ENCODE results near the gene KCNT1.

Gene KCNT1

DNA sequence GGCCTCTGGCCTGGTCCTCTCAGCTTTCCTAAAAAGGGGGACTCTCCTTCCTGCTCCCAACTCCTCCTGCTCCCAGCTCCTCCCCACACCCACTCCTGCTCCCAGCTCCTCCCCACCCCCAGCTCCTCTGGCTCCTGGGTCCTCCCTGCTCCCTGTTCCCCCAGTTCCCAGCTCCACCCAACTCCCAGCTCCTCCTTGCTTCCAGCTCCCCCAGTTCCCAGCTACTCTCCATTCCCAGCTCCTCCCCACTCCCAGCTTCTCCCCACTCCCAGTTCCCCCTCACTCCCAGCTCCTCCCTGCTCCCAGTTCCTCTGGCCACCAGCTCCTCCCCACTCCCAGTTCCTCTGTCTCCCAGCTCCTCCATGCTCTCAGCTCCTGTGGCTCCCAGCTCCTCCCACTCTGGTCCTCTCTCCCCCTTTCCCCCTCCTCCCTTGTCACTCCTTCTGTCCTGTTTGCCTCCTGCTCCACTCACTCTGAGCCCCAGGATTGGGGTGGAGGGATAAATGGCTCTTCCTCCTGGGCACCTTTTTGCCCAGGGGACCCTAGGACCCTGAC lies 75.7 kb downstream of the KCNT1 start:
- TF ChIP-seq, protein P1, sequence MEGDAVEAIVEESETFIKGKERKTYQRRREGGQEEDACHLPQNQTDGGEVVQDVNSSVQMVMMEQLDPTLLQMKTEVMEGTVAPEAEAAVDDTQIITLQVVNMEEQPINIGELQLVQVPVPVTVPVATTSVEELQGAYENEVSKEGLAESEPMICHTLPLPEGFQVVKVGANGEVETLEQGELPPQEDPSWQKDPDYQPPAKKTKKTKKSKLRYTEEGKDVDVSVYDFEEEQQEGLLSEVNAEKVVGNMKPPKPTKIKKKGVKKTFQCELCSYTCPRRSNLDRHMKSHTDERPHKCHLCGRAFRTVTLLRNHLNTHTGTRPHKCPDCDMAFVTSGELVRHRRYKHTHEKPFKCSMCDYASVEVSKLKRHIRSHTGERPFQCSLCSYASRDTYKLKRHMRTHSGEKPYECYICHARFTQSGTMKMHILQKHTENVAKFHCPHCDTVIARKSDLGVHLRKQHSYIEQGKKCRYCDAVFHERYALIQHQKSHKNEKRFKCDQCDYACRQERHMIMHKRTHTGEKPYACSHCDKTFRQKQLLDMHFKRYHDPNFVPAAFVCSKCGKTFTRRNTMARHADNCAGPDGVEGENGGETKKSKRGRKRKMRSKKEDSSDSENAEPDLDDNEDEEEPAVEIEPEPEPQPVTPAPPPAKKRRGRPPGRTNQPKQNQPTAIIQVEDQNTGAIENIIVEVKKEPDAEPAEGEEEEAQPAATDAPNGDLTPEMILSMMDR (IDR thresholded peaks at IDR 0.05; ENCODE audit: extremely low read depth, missing control alignments), result no peak
- DNase-seq (ENCODE audit: low spot score), result no peak

DNA sequence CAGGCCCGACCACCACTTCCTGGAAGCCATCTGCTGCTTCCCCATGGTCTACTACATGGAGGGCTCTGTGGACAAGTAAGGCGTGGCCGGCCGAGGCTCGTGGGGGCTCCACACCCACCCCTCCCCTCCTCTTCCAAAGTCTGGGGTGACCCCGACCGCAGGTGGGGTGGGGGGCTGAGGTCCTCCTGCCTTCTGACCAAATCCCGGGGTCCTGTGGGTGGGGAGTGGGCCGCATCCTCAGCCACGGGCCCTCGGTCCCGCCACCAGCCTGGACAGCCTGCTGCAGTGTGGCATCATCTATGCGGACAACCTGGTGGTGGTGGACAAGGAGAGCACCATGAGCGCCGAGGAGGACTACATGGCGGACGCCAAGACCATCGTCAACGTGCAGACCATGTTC lies 76.4 kb downstream of the KCNT1 start:
- TF ChIP-seq, protein P1 (IDR thresholded peaks at IDR 0.05; ENCODE audit: extremely low read depth, missing control alignments), result no peak
- no peak for DNase-seq (ENCODE audit: low spot score)

DNA sequence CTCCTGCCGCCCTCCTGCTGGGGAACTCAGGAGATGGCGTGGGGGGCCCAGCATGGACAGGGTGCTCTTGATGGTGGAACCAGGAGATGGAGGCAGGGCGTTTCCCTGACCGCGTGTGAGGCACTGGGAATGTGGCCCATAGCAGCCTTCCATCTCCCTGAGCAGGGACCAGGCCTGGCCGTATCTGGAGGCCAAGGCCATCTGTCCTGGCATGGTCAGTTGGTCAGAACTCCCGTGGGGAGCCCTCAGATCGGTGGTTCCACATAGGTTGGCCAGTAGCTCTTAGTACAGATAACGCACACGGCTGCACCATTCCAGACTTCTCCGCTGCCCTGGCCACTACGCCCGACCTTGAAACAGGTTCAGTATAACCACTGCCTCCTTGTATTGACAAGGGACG lies 77.6 kb downstream of the KCNT1 start:
- TF ChIP-seq, protein P1 (IDR thresholded peaks at IDR 0.05; ENCODE audit: extremely low read depth, missing control alignments), result no peak
- no peak for DNase-seq (ENCODE audit: low spot score)

DNA sequence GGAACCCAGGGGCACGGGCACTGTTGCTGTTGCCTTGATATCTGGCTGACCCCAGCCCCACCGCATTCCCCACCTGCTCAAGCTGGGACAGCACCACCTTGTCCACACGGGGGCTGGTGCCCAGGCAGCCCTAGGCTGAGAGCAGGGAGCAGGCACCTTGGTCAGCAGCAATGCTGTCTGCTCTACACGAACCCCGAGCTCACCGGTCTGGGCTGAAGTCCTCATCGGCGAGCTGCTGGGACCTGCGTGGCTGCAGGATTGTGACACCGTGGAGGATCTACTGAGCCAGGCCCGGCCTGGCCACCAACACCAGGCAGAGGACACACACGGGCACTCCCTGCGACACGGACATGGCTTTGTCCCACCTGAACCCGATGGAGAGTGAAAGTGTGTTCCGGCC lies 78.1 kb downstream of the KCNT1 start:
- DNase-seq (ENCODE audit: low spot score), result no peak

DNA sequence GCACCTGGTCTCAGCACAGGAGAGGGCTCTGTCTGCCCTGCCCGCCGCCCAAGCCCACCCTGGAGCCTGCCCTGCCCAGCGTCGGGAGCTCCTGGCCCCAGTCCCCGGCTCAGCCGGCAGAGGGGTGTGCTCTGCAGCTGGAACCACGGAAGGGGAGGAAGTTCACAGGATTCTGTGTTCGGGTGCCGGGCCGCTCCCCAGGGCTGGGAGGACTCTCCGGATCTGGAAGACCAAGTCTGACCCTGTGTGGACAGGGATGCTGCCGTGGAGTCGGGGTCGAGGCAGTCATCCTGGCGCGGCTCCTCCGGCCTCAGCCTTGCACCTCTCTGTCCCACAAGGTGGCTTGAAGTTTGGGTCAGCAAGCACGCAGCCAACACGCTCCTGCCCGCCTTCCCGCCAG lies 78.6 kb downstream of the KCNT1 start:
- TF ChIP-seq, protein P1 (IDR thresholded peaks at IDR 0.05; ENCODE audit: extremely low read depth, missing control alignments), result no peak
- DNase-seq (ENCODE audit: low spot score), result no peak

More for the DNA sequence above, 78.1 kb downstream of the KCNT1 start:
- TF ChIP-seq, protein P1 (IDR thresholded peaks at IDR 0.05; ENCODE audit: extremely low read depth, missing control alignments), result no peak

- TF ChIP-seq, protein P1 (IDR thresholded peaks at IDR 0.05; ENCODE audit: extremely low read depth, missing control alignments), result no peak
- no peak for DNase-seq (ENCODE audit: low spot score)
These were observed 81.0 kb downstream of the KCNT1 start for GRCh38 chr9:135782946-135783345.

GRCh38 chr9:135783540-135784245 lies 81.7 kb downstream of the KCNT1 start:
- no peak for DNase-seq (ENCODE audit: low spot score)
- TF ChIP-seq, protein P1 (IDR thresholded peaks at IDR 0.05; ENCODE audit: extremely low read depth, missing control alignments), result no peak
